ENCODE measurements around the gene BPIFB6.

DNA sequence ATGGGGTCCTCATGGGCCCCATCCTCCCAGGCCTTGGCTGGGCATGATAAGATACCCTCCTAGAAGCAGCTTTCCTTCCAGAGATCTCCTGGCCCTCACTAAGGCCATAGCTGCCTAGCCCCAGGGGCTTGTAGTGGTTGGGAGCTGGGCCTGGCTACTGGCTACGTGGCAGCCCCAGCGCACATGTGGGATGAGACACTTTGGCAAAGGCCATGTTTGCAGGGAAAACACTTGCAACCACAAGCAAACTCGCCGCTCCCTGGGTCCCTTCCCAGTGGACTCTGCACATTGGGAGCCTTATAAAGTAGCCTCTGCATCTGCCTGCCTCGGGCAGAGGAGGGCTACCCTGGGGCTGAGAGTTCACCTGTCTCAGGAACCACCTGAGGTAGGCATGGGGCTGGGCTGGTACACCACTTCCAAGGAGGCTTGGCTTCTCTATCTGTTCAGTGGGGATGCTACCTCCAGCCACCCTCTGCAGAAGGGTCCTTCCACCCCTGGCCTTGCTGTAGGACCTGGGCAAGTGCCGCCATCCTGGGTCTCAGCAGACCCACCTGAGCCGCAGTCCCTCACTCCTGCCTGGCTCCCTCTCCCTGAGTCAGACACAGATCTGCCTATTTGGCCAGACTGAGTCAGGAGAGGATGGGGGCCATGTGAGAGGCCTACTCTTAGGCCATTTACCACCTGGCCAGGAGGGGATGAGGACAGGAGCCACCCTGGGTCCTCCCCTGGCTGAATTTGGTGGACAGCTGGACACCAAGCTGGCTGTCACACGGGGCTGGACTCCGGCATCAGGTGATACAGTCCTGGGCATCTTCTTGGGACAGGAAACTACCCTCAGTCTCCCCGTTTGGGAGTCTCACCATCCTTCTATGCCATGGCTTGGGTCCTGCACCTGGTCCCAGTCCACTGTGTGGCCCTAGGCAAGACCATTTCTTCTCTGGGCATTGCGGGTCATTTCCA is 23.8 kb upstream of the BPIFB6 start, which contains the start of gene BPIFB2:
- TF ChIP-seq, protein P1, sequence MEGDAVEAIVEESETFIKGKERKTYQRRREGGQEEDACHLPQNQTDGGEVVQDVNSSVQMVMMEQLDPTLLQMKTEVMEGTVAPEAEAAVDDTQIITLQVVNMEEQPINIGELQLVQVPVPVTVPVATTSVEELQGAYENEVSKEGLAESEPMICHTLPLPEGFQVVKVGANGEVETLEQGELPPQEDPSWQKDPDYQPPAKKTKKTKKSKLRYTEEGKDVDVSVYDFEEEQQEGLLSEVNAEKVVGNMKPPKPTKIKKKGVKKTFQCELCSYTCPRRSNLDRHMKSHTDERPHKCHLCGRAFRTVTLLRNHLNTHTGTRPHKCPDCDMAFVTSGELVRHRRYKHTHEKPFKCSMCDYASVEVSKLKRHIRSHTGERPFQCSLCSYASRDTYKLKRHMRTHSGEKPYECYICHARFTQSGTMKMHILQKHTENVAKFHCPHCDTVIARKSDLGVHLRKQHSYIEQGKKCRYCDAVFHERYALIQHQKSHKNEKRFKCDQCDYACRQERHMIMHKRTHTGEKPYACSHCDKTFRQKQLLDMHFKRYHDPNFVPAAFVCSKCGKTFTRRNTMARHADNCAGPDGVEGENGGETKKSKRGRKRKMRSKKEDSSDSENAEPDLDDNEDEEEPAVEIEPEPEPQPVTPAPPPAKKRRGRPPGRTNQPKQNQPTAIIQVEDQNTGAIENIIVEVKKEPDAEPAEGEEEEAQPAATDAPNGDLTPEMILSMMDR (IDR thresholded peaks at IDR 0.05): no peak
- TF ChIP-seq POLR2AphosphoS5 (IDR thresholded peaks at IDR 0.05) (no peak), POLR2A (IDR thresholded peaks at IDR 0.05) (no peak)

Data from breast epithelium (tissue), 3 donors.